Endothelial cell (in vitro differentiated cells): ENCODE measurements around the gene KIRREL2. TPM values are rescaled to one million over a fixed set of nuclear protein-coding genes. Genes with fewer than 3 reads are reported as not detected.

Experiments used
- DNase-seq: peaks from one replicate; pipeline ENCODE4 v3.0.0; 2021; ENCODE audit warnings: low spot score
- H3K27ac Mint-ChIP-seq: one replicate; pipeline ENCODE4 v1.8.0; 2021; ENCODE audit warnings: mixed read lengths, inconsistent platforms; ENCODE audit not compliant: unreplicated experiment
- H3K27me3 Mint-ChIP-seq: one replicate; pipeline ENCODE4 v1.8.0; 2021; ENCODE audit warnings: mild to moderate bottlenecking, moderate library complexity, mixed read lengths, inconsistent platforms; ENCODE audit not compliant: unreplicated experiment
- H3K36me3 Mint-ChIP-seq: one replicate; pipeline ENCODE4 v1.8.0; 2021; ENCODE audit warnings: mild to moderate bottlenecking, low read depth, mixed read lengths, inconsistent platforms; ENCODE audit not compliant: unreplicated experiment
- H3K4me1 Mint-ChIP-seq: one replicate; pipeline ENCODE4 v1.8.0; 2021; ENCODE audit warnings: mild to moderate bottlenecking, mixed read lengths, inconsistent platforms; ENCODE audit not compliant: unreplicated experiment
- H3K4me3 Mint-ChIP-seq: one replicate; pipeline ENCODE4 v1.8.0; 2021; ENCODE audit warnings: mild to moderate bottlenecking, mixed read lengths, inconsistent platforms; ENCODE audit not compliant: unreplicated experiment
- H3K9me3 Mint-ChIP-seq: one replicate; pipeline ENCODE4 v1.8.0; 2021; ENCODE audit warnings: mixed read lengths, inconsistent platforms; ENCODE audit not compliant: unreplicated experiment
- total RNA-seq: library from RNA; stranded (reverse); fragmentation: NEBNext Ultra II Directional; extraction: Animal tissue kit (Norgen Biotek cat#: 25700); gene quantifications from one replicate; pipeline ENCODE4 v1.2.1, GENCODE V29; 2021; ENCODE audit not compliant: unreplicated experiment
- TF ChIP-seq, protein P1 (sequence below): fragments of 200-600 bp; sonication (generic); IDR thresholded peaks from one replicate; pipeline ENCODE4 v1.5.0; 2021; ENCODE audit warnings: antibody characterized with exemption; ENCODE audit not compliant: unreplicated experiment

KIRREL2 gene
- total RNA-seq, 1 donor from 2014 or later: 1.8 TPM

DNA sequence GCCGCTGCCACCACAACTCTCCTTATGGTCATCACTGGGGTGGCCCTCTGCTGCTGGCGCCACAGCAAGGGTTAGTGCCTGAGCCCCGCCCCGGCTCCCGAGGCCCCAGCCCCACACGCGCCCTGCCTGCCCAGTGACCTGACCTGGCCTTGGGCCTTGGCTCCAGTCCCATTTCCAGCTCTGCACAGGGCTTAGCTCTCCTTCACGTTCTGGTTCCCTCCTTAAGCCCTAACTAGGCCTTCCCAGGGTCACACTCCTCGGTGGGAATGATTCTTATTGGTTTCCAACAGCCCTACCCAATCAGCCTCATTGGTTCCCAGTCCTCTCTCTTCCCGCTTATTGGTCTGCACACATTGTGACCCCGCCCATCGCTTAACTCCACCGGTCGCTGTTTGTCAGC is 5.8 kb downstream of the KIRREL2 start:
- H3K9me3 Mint-ChIP-seq: no peaks in the 10 kb centered on the region
- H3K27me3 Mint-ChIP-seq: peaks cover 37% of the 10 kb centered on the region
- peaks cover 8% of the 10 kb centered on the region for H3K36me3 Mint-ChIP-seq
- H3K27ac Mint-ChIP-seq: no peak overlapping the region
- peaks cover 10% of the 10 kb centered on the region for H3K4me1 Mint-ChIP-seq
- H3K4me3 Mint-ChIP-seq: no peak overlapping the region
- TF ChIP-seq, protein P1, sequence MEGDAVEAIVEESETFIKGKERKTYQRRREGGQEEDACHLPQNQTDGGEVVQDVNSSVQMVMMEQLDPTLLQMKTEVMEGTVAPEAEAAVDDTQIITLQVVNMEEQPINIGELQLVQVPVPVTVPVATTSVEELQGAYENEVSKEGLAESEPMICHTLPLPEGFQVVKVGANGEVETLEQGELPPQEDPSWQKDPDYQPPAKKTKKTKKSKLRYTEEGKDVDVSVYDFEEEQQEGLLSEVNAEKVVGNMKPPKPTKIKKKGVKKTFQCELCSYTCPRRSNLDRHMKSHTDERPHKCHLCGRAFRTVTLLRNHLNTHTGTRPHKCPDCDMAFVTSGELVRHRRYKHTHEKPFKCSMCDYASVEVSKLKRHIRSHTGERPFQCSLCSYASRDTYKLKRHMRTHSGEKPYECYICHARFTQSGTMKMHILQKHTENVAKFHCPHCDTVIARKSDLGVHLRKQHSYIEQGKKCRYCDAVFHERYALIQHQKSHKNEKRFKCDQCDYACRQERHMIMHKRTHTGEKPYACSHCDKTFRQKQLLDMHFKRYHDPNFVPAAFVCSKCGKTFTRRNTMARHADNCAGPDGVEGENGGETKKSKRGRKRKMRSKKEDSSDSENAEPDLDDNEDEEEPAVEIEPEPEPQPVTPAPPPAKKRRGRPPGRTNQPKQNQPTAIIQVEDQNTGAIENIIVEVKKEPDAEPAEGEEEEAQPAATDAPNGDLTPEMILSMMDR: no peak
- DNase-seq: no peak

DNA sequence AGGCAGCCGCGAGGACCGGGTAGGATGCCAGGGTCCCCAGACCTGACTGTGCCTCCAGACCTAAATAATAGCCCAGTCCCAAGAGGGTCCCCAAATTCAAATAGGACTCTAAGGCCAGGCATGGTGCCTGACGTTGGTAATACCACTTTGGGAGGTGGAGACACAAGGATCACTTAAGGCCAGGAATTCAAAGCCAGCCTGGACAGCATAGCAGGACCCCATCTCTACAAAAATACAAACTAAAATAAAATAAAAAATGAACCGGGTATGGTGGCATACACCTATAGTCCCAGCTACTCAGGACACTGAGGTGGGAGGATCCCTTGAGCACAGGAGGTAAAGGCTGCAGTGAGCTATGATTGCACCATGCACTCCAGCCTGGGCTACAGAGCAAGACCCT is 6.3 kb downstream of the KIRREL2 start:
- Mint-ChIP-seq H3K4me3 (no peak overlapping the region), H3K9me3 (no peaks in the 10 kb centered on the region), H3K27ac (no peak overlapping the region), H3K4me1 (peaks cover 10% of the 10 kb centered on the region), H3K27me3 (peaks cover 37% of the 10 kb centered on the region), H3K36me3 (peaks cover 10% of the 10 kb centered on the region)
- TF ChIP-seq, protein P1: no peak
- no peak for DNase-seq

DNA sequence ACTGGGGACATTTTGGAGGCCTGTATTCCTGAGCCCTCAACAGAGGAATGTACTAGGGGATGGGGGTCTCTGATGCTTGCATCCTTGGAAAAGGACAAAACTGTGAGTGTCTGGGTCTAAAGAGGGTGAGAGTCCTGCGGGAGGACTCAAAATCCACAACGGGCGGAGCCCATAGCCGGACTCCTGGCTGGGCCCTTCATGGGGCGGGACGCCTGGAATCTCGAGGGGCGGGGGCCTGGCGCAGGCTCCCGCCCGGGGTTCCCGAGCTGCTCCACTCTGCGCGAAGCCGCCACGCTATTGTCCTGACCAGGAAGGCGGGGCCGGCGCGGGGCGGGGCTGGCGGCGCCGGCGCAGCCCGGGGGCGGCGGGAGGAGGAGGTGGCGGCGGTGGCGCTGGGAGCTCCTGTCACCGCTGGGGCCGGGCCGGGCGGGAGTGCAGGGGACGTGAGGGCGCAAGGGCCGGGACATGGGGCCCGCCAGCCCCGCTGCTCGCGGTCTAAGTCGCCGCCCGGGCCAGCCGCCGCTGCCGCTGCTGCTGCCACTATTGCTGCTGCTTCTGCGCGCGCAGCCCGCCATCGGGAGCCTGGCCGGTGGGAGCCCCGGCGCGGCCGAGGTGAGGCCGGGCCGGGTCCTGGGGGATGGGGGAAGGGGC is 11.6 kb downstream of the KIRREL2 start, which contains the start of gene APLP1:
APLP1 (plus strand) TSS at position 403 of the 651 bp plus-strand sequence; CDS start at position 466, 63 bp downstream.
- H3K27me3 Mint-ChIP-seq: peaks cover 33% of the 10 kb centered on the region
- peak; percentile 65 for DNase-seq
- H3K4me1 Mint-ChIP-seq: peaks cover 6% of the 10 kb centered on the region
- TF ChIP-seq, protein P1: no peak
- no peaks in the 10 kb centered on the region for H3K9me3 Mint-ChIP-seq
- H3K36me3 Mint-ChIP-seq: peaks cover 7% of the 10 kb centered on the region
- H3K27ac Mint-ChIP-seq: no peak within 1 kb of the TSS
- peak within 1 kb of the TSS; percentile 87 for H3K4me3 Mint-ChIP-seq

DNA sequence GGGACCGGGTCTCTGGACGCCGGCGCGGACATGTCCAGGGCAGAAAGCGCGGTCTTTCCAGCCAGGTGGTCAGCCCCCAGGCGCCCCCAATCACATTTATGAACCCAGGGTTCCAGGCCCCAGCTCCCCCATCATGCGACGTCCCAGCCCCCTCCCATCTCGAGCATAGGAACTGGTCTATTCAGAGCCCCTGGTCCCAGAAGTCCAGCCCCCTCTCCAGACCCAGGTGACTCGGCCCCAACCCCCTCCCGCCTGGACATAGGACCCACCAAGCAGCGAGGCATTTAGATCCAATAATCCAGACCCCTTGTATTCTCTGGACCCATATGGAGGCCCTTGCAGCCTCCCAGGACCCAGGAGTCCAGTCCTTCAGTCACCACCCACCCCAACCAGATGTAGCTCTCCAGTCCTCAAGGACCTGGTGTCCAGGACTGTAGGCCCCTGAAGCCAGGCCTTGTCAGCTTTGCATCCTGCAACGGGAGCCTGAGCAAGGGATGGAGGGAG is 12.2 kb downstream of the KIRREL2 start:
- Mint-ChIP-seq H3K36me3 (peaks cover 7% of the 10 kb centered on the region), H3K27ac (no peak overlapping the region), H3K9me3 (no peaks in the 10 kb centered on the region), H3K27me3 (peaks cover 35% of the 10 kb centered on the region), H3K4me3 (peak overlapping the region; percentile 71), H3K4me1 (peaks cover 6% of the 10 kb centered on the region)
- no peak for DNase-seq
- TF ChIP-seq, protein P1: no peak
